AG10803 (cell line): ENCODE measurements around the gene CADPS2.

ENCODE experiments used
- DNase-seq: peaks from one replicate; pipeline ENCODE4 v3.0.0; 2010; ENCODE audit warnings: low read depth
- H3K4me3 ChIP-seq: 2 replicates; pipeline ENCODE4 v1.5.1; 2011; ENCODE audit warnings: mild to moderate bottlenecking, low read length, control low read depth
- TF ChIP-seq, protein P1 (sequence below): conservative IDR thresholded peaks from 2 replicates; pipeline ENCODE4 v1.5.1; 2011; ENCODE audit warnings: mild to moderate bottlenecking, low read length, control low read depth, inconsistent platforms

Gene CADPS2

DNA sequence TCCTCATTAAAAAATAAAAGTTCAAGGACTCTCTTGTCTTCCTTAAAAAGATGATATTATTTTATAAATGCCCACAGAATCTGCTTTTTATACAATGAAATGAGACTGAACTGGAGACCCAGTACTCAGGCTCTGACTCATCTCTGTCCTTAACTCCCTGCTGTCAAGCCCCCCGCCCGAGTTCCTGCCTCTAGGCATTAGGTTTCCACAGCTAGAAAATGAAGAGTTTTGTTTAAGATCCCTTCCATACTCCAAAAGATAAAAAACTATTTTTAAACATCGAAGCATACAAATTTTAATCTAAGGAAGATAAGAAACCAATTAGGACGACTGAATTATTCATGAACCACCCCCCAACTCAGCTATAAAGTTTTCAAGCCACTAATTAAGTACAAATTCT, 484.0 kb downstream of the CADPS2 start:
- DNase-seq: no peak
- TF ChIP-seq, protein P1, sequence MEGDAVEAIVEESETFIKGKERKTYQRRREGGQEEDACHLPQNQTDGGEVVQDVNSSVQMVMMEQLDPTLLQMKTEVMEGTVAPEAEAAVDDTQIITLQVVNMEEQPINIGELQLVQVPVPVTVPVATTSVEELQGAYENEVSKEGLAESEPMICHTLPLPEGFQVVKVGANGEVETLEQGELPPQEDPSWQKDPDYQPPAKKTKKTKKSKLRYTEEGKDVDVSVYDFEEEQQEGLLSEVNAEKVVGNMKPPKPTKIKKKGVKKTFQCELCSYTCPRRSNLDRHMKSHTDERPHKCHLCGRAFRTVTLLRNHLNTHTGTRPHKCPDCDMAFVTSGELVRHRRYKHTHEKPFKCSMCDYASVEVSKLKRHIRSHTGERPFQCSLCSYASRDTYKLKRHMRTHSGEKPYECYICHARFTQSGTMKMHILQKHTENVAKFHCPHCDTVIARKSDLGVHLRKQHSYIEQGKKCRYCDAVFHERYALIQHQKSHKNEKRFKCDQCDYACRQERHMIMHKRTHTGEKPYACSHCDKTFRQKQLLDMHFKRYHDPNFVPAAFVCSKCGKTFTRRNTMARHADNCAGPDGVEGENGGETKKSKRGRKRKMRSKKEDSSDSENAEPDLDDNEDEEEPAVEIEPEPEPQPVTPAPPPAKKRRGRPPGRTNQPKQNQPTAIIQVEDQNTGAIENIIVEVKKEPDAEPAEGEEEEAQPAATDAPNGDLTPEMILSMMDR: no peak
- no peak overlapping the region for H3K4me3 ChIP-seq

DNA sequence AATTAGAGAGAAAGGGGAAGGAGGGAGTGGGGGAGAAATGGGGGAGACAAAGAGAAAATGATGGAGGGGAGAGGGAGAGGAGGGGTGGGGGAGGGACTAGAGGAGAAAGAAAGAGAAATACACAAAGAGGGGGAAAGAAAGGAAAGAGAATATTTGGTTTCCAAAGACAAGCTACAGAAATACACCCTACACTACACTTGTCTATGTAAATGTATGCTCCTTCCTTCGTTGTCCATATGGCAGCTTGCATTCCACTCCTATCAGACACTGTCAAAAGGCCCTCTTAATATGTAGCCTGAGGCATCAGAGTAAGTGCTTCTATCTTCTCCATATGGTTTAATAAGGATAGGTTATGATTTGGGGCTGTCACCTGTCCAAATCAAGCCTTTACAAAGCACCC, 488.9 kb downstream of the CADPS2 start:
- DNase-seq: no peak
- H3K4me3 ChIP-seq: no peak overlapping the region
- TF ChIP-seq, protein P1: no peak

DNA sequence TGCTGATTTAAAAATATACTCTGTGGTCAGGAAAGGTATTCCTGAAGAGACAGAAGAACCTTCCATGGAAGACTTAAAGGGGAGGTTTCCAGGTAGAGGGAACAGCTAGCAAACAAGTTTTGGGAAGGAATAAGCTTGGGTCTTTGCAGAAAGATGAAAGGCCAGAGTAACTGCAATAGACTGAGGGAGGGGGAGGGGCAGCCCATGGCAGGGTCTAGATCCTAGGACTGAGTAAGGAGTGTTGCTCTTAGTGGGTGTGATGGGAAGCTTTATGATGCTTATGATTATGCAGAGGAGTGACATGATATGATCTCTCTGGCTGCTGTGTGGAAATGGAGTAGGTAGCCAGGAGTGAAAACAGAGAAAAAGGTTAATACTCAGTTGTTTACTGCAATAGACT, 491.7 kb downstream of the CADPS2 start:
- DNase-seq: no peak
- TF ChIP-seq, protein P1: no peak
- H3K4me3 ChIP-seq: no peak overlapping the region

DNA sequence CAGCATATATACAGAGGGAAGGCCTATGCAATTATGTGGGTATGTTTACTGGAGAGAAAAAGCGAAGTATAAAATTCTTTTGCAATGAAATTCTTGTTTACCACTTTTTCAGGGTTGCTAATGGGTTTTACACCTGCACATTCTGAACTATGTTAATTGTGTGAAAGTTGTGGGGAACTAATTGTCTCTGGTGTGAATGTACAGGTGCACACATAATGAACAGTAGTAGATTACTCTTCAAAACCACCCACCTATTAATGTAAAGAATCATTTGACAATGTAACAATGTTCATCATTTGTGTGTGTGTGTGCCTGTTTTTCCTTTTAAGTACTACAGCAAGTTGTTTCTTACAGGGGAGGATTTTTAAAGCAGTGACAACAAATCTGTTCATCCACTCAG, 501.7 kb downstream of the CADPS2 start:
- TF ChIP-seq, protein P1: no peak
- no peak for DNase-seq
- no peak overlapping the region for H3K4me3 ChIP-seq

DNA sequence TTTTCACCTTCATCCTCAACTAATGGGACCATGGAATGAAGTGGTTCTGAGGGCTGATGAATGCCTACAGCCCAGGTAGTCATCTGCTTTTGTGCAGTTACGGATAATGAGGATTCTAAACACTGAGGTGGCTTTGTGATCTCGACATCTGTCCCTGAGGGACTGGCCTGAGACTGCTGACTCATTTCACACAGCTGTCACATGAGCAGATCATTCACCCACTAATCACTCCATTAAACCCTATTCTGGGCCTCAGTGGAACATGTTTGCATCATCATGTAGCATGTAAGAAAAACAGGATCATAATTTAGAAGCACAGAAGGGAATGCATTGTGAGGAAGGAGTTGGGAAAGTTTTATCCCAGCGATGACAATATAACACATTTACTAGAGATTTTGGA, 502.3 kb downstream of the CADPS2 start:
- TF ChIP-seq, protein P1: no peak
- no peak overlapping the region for H3K4me3 ChIP-seq
- no peak for DNase-seq

DNA sequence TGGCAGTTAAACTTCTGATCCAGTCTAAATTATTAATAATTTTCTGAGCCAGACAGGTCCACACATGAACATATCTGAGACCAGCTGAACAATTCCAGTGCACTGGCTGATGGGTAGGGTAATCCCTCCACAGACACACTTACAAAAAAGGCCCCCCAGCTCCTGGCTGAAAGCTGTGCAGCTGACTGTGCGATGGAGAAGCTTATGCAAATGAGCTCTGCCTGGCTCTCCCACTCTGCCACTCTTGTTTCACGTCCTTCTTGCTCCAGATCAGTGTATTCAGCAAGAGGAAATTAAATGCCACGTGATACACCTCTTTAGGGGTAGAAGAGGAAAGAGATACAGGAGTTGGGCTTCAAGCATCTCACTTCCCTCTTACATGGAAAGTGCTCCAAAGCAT, 505.3 kb downstream of the CADPS2 start:
- H3K4me3 ChIP-seq: no peak overlapping the region
- TF ChIP-seq, protein P1: no peak
- DNase-seq: no peak

DNA sequence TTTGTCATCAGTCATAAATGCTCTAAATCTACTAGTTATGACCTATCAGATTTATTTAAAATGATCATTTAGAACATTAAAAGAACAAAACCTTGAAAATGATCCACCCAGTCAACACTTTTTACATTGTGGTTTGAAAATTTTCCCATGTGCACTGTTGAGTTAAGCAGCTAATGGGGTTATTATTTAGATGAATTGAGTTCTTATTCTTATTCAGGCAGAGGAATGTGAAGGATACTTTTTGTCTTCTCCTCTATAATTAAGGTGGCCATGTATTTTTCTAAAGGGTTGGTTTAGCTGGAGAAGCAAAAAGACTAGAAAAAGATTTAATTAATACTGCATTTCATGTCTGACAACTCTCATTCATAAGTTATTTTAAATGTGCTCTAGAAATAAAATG, 506.8 kb downstream of the CADPS2 start:
- TF ChIP-seq, protein P1: no peak
- no peak for DNase-seq
- no peak overlapping the region for H3K4me3 ChIP-seq
